Esophagus muscularis mucosa (tissue), 4 donors: ENCODE measurements around the gene SORCS2. TPM values are rescaled to one million over a fixed set of nuclear protein-coding genes. Genes with fewer than 3 reads are reported as not detected.

Source experiments
- DNase-seq: peaks from one replicate; pipeline ENCODE4 v3.0.0-alpha.2; 2017; ENCODE audit errors: extremely low spot score
- H3K27ac ChIP-seq, 4 donors: fragments of 200-600 bp; sonication (generic); replicated peaks in 1 of 4; 1 replicate in 3 of 4; 2 replicates in 1 of 4; pipeline ENCODE4 v1.5.1; 2016 to 2019; ENCODE audit warnings: mild to moderate bottlenecking in 1 of 4
- H3K27me3 ChIP-seq, 4 donors: fragments of 200-600 bp; sonication (generic); one replicate each; pipeline versions ENCODE4 v1.5.1 to v1.6.0; 2016 to 2019
- H3K36me3 ChIP-seq, 4 donors: fragments of 200-600 bp; sonication (generic); one replicate each; pipeline ENCODE4 v1.5.1; 2016 to 2019
- H3K4me1 ChIP-seq, 4 donors: fragments of 200-600 bp; sonication (generic); one replicate each; pipeline ENCODE4 v1.5.1; 2016 to 2019
- H3K4me3 ChIP-seq, 4 donors: fragments of 200-600 bp; sonication (generic); 1 replicate in 2 of 4; 2 replicates in 2 of 4; pipeline ENCODE4 v1.5.1; 2016 to 2019; ENCODE audit warnings: mild to moderate bottlenecking in 4 of 4, moderate library complexity in 1 of 4
- H3K9me3 ChIP-seq, 4 donors: fragments of 200-600 bp; sonication (generic); 1 replicate in 3 of 4; 2 replicates in 1 of 4; pipeline ENCODE4 v1.5.1; 2016 to 2019
- EP300 ChIP-seq: sonication (generic); formaldehyde crosslinking; IDR thresholded peaks from one replicate; pipeline ENCODE4 v1.6.1; 2017; ENCODE audit warnings: antibody characterized with exemption
- POLR2A ChIP-seq: fragments of 450-650 bp; IDR thresholded peaks from one replicate; pipeline ENCODE4 v1.6.1; 2017; ENCODE audit warnings: antibody characterized with exemption, moderate library complexity, mild to moderate bottlenecking, low read depth
- POLR2AphosphoS5 ChIP-seq, 2 donors: sonication (generic); formaldehyde crosslinking; IDR thresholded peaks; one replicate each; pipeline ENCODE4 v1.6.1; 2017; ENCODE audit warnings: antibody characterized with exemption in 2 of 2
- WGBS: methylation state at CpG from one replicate; pipeline ENCODE4 v1.1.5; 2018; 5-methylcytosine and 5-hydroxymethylcytosine counted together
- intact Hi-C: fragments of 100-400 bp; cut with DNase I; formaldehyde crosslinking; loops from one replicate; pipeline ENCODE4 v1.15.1; 2023
- total RNA-seq, 4 donors: library from RNA; depleted of rRNA; stranded (reverse); fragments of >200 nt; gene quantifications; one replicate each; pipeline versions ENCODE4 v1.1.0 to v1.2.1, GENCODE V29; 2016
- TF ChIP-seq, protein P1 (sequence below), 3 experiments: fragments of 200-600 bp in 2 of 3; fragments of 450-650 bp in 1 of 3; sonication (generic) in 2 of 3; IDR thresholded peaks; one replicate each; pipeline ENCODE4 v1.5.1; 2017 to 2019; ENCODE audit warnings: antibody characterized with exemption in 3 of 3, mild to moderate bottlenecking in 2 of 3, moderate library complexity in 1 of 3

Gene SORCS2
- total RNA-seq, 4 donors from 2014 or later: 3.3 to 10.1 (median 4.3) TPM

DNA sequence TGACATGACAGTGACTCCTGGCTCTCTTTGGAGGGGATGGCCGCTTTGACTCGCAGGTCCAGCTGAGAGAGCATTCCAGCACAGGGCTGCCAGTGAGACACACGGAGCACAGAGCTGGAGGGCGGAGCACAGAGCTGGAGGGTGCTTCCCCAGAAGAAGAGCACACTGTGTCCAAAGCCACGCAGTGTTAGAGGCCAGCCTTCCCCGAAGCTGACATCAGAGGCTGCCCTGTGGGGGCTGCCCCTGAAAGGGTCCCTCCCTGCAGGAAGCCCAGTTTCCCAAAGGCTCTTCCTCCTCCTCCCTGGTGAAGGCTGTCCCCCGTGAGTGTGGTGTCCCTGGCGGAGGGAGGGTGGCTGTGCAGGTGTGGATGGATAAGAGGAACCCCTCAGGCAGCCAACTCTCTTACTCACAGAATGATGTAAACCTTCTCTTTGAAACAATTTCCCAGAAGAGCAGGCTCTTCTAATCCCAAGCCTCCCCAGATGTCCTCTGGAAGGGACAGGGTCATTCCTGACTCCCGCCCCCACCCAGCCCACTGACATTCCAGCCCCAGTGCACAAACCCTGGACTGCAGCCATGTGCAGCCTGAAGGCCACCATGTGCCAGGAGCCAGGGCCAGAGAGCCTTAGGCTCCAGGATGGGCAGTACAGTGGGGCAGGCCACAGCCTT is 189.0 kb downstream of the SORCS2 start:
- no peaks in the 10 kb centered on the region for H3K27me3 ChIP-seq
- 47% methylated on average over 9 of the region's 9 CpGs for WGBS
- peaks cover 10 to 40% (median 30%) of the 10 kb centered on the region in 4 donors for H3K4me1 ChIP-seq
- no peaks in the 10 kb centered on the region for H3K36me3 ChIP-seq
- no peak overlapping the region for H3K27ac ChIP-seq
- TF ChIP-seq EP300: no peak
- no peak for TF ChIP-seq POLR2AphosphoS5 (IDR thresholded peaks at IDR 0.05)
- TF ChIP-seq, protein P1, sequence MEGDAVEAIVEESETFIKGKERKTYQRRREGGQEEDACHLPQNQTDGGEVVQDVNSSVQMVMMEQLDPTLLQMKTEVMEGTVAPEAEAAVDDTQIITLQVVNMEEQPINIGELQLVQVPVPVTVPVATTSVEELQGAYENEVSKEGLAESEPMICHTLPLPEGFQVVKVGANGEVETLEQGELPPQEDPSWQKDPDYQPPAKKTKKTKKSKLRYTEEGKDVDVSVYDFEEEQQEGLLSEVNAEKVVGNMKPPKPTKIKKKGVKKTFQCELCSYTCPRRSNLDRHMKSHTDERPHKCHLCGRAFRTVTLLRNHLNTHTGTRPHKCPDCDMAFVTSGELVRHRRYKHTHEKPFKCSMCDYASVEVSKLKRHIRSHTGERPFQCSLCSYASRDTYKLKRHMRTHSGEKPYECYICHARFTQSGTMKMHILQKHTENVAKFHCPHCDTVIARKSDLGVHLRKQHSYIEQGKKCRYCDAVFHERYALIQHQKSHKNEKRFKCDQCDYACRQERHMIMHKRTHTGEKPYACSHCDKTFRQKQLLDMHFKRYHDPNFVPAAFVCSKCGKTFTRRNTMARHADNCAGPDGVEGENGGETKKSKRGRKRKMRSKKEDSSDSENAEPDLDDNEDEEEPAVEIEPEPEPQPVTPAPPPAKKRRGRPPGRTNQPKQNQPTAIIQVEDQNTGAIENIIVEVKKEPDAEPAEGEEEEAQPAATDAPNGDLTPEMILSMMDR (IDR thresholded peaks at IDR 0.05): no peak
- no peak for TF ChIP-seq POLR2A
- DNase-seq: no peak
- no peaks in the 10 kb centered on the region for H3K9me3 ChIP-seq
- intact Hi-C loops: no loop called here
- H3K4me3 ChIP-seq: no peak overlapping the region

DNA sequence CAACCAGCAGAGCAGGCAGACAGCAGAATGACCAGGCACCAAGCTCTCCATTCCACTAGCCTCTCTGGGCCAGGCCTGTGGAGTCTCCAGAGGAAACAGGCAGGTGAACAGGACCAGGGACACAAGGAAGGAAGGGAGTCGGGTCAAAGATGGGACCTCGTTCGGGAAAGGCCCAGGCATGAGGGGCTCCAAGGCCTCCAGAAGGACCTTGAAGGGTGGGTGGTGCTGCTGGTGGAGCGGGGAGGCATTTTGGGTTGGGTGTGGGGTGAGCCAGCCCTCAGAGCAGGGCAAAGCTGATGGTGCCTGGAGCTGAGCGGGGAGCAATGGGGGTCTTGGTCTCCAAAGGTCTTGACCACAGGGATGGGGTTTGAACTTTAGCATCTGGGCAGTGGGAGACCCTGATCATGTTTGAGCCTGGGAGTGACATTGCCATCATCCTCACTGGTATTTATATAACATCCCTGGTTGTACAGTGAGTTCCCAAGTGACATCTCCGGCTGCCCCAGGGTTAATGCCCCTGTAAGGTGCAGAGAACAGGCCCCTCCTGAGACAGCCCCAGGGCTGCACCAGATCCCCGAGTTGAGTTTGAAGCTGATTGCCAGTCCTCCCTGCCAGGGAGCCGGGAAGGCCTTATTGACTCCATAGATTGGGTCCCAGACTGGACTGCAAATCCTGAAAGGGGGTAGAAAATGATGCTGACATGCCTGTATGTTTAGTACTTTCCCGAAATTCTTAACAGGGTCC is 189.7 kb downstream of the SORCS2 start:
- H3K4me3 ChIP-seq: no peak overlapping the region
- intact Hi-C loops: no loop called here
- no peaks in the 10 kb centered on the region for H3K27me3 ChIP-seq
- 95% methylated on average over 7 of the region's 9 CpGs for WGBS
- H3K9me3 ChIP-seq: no peaks in the 10 kb centered on the region
- no peak for TF ChIP-seq POLR2A
- no peak for TF ChIP-seq POLR2AphosphoS5 (IDR thresholded peaks at IDR 0.05)
- TF ChIP-seq, protein P1 (IDR thresholded peaks at IDR 0.05): no peak
- no peak for TF ChIP-seq EP300
- H3K4me1 ChIP-seq: peaks cover 10 to 38% (median 26%) of the 10 kb centered on the region in 4 donors
- no peaks in the 10 kb centered on the region for H3K36me3 ChIP-seq
- DNase-seq: no peak
- H3K27ac ChIP-seq: no peak overlapping the region

DNA sequence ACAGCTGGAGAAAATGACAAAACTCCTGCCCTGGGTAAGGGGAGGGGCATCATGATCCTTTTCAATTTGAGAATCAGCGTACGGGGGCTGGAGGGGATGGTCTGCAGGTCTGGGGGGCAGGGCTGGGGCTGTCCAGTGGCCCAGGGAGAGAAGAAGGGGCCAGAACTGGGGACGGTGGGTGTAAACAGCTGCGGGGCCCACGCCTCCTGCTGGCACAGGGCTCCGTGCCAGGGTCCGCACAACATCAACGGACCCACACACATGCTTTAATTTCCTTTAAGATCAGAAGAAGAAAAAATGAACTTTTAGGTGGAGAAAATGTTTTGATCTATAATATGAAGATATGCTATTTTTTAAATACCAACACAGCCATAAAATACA is 190.3 kb downstream of the SORCS2 start:
- DNase-seq: no peak
- no peaks in the 10 kb centered on the region for H3K27me3 ChIP-seq
- TF ChIP-seq POLR2AphosphoS5 (IDR thresholded peaks at IDR 0.05) (no peak), EP300 (no peak), POLR2A (no peak)
- TF ChIP-seq, protein P1 (IDR thresholded peaks at IDR 0.05): no peak
- no peaks in the 10 kb centered on the region for H3K36me3 ChIP-seq
- WGBS: 83% methylated on average over 7 of the region's 8 CpGs
- intact Hi-C loops: no loop called here
- no peak overlapping the region for H3K27ac ChIP-seq
- no peaks in the 10 kb centered on the region for H3K9me3 ChIP-seq
- no peak overlapping the region for H3K4me3 ChIP-seq
- H3K4me1 ChIP-seq: peaks cover 10 to 38% (median 24%) of the 10 kb centered on the region in 4 donors

DNA sequence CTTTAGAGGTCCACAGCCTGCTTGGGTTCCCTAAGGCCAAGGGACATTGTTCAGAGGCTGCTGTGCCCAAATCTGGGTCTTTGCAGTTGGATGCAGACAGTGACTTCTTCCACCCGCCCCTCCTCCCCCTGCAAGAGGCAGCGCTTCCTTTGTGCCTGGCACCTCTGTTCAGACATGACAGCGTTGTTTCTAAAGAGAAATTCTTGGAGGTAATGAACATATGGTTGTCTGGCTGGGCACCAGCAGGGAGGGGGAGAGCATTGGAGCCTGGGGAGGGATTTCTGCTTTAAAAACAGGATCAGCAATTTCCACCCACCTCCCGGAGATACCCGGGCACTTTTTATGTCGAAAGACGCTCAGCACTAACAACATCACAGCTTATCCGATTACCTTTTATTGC is 190.9 kb downstream of the SORCS2 start:
- intact Hi-C loops: no loop called here
- WGBS: 73% methylated on average over 8 of the region's 8 CpGs
- Histone ChIP-seq H3K4me3 (no peak overlapping the region), H3K9me3 (no peaks in the 10 kb centered on the region), H3K4me1 (peaks cover 10 to 38% (median 24%) of the 10 kb centered on the region in 4 donors), H3K36me3 (no peaks in the 10 kb centered on the region), H3K27me3 (no peaks in the 10 kb centered on the region), H3K27ac (no peak overlapping the region)
- TF ChIP-seq EP300 (no peak), POLR2A (no peak), POLR2AphosphoS5 (IDR thresholded peaks at IDR 0.05) (no peak)
- TF ChIP-seq, protein P1 (IDR thresholded peaks at IDR 0.05): no peak
- no peak for DNase-seq
